GM23248 (cell line): ENCODE measurements around the gene XRCC5.

Source experiments
- EZH2 ChIP-seq: fragments of 200-600 bp; sonication (generic); IDR thresholded peaks from 2 replicates; pipeline ENCODE4 v1.6.1; 2018; ENCODE audit warnings: antibody characterized with exemption, mild to moderate bottlenecking; ENCODE audit not compliant: insufficient read depth, poor library complexity, severe bottlenecking
- EZH2phosphoT487 ChIP-seq: fragments of 200-600 bp; sonication (generic); IDR thresholded peaks from 2 replicates; pipeline ENCODE4 v1.6.1; 2018; ENCODE audit warnings: antibody characterized with exemption, moderate library complexity, mild to moderate bottlenecking, low read depth; ENCODE audit not compliant: insufficient read depth

GRCh38 chr2:216082117-216082711 lies 26.9 kb upstream of the XRCC5 start:
- TF ChIP-seq EZH2 (no peak), EZH2phosphoT487 (no peak)
